ENCODE data around the gene TRAPPC3L. TPM values are rescaled to one million over a fixed set of nuclear protein-coding genes. Genes with fewer than 3 reads are reported as not detected.

The TRAPPC3L gene
- polyA plus RNA-seq, 1 of the 3 experiments (the other 2 are of a cell fraction): 0.03 TPM

DNA sequence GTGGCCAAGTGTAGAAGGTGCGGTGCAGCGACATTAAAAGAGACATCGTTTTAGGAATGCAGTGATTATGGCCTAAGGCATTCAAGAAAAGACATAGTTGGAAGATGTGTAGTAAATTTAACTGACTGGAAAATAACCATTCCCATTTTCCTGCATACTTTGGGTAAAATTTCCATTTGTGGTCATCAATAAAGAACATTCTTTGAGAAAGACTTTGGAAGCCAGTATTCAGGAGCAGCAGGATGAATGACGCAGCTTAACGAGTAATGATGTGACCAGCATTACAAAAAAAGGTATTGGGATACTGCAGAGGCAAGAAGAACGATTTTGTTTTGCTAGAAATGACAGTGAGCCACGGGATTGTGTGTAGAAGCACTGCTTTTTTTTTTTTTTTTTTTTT is 18.8 kb upstream of the TRAPPC3L start:
- H3K9me2 ChIP-seq: no peaks in the 10 kb centered on the region
- ChIA-PET CTCF (interaction anchor here (1.1 to 4.9 kb wide), 3 partner anchors 10 to 296 kb away, joined by 4 to 38 read pairs (median 20); no protein-coding TSS in a partner anchor), POLR2A (no interaction called here)
- H3K36me3 ChIP-seq (replicated peaks in 1 of 2; ENCODE audit: control insufficient read depth in 1 of 2, insufficient read depth in 2 of 2, low read length in 1 of 2): no peaks in the 10 kb centered on the region
- no peaks in the 10 kb centered on the region for H3K9me3 ChIP-seq
- H3K79me2 ChIP-seq (ENCODE audit: insufficient read depth): peaks cover 1% of the 10 kb centered on the region; the same call in 1 of the 2 replicates
- H3K27me3 ChIP-seq (ENCODE audit: insufficient read depth): no peaks in the 10 kb centered on the region
- H2AFZ ChIP-seq (ENCODE audit: low read depth): peak overlapping the region; percentile 17; the same call in 1 of the 2 replicates
- H3K4me1 ChIP-seq (ENCODE audit: control insufficient read depth in 1 of 2, insufficient read depth in 2 of 2, low read depth in 1 of 2, low read length in 1 of 2): peaks cover 0 to 2% of the 10 kb centered on the region in 2 experiments; a peak in 2 of 4 replicates
- no peak overlapping the region for H3K4me3 ChIP-seq (ENCODE audit: low read depth in 2 of 2, low read length in 1 of 2)
- no peak overlapping the region for H3K9ac ChIP-seq
- H4K20me1 ChIP-seq (ENCODE audit: insufficient read depth): no peaks in the 10 kb centered on the region
- WGBS (ENCODE audit: low lambda C conversion rate): 65% methylated on average over 7 of the region's 7 CpGs
- peaks cover 7% of the 10 kb centered on the region for H3F3A ChIP-seq (replicated peaks; ENCODE audit: insufficient read depth)
- TF ChIP-seq SMC3 (IDR thresholded peaks at IDR 0.05; ENCODE audit: low read depth, low read length) (no peak), MEF2A (IDR thresholded peaks at IDR 0.05; ENCODE audit: borderline replicate concordance, low read depth) (no peak), ELF1 (IDR thresholded peaks at IDR 0.05) (no peak), JUND (IDR thresholded peaks at IDR 0.05) (peak; percentile 7; the same call in 1 of the 2 replicates), TEAD4 (IDR thresholded peaks at IDR 0.05; ENCODE audit: borderline replicate concordance, insufficient read depth) (no peak), TCF12 (IDR thresholded peaks at IDR 0.05) (peak; percentile 26; the same call in 1 of the 2 replicates), TAF1 (IDR thresholded peaks at IDR 0.05; ENCODE audit: borderline replicate concordance, low read depth, low read length) (no peak)
- H3K27ac ChIP-seq (ENCODE audit: low read depth in 2 of 2, low read length in 1 of 2): no peak overlapping the region
- DNase-seq: no peak
- no peak overlapping the region for H3K4me2 ChIP-seq

DNA sequence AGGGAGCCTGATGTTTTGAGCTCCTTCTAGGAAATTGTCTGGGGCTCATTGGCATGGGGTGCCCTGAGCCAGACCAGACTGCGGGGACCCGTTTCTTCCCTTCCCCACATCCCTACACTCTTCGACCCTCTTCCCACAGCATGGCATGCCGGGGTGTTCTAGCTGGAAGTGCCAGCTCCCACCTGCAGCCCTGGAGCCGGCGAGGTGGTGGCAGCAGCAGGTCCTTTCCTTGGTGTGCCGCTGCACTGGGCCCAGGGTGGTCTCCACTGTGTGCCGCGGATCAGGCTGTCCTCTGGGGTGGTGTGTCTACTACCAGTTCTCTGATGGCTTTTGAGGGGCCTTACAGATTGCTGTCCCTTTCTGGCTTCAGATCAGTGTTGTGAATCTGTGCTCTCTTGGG is 18.3 kb upstream of the TRAPPC3L start:
- Histone ChIP-seq H3K36me3 (replicated peaks in 1 of 2; ENCODE audit: control insufficient read depth in 1 of 2, insufficient read depth in 2 of 2, low read length in 1 of 2) (no peaks in the 10 kb centered on the region), H2AFZ (ENCODE audit: low read depth) (peak overlapping the region; percentile 17; the same call in 1 of the 2 replicates)
- 90% methylated on average over 5 of the region's 9 CpGs for WGBS (ENCODE audit: low lambda C conversion rate)
- no peak for TF ChIP-seq YY1 (IDR thresholded peaks at IDR 0.05; ENCODE audit: low read depth)
- TF ChIP-seq RAD21 (IDR thresholded peaks at IDR 0.05; ENCODE audit: low read length): no peak
- no peak for TF ChIP-seq FOSL2 (IDR thresholded peaks at IDR 0.05; ENCODE audit: borderline replicate concordance, low read depth)
- no peak for TF ChIP-seq POLR2AphosphoS5 (IDR thresholded peaks at IDR 0.05; ENCODE audit: low read depth, low read length)
- TF ChIP-seq, protein P1, sequence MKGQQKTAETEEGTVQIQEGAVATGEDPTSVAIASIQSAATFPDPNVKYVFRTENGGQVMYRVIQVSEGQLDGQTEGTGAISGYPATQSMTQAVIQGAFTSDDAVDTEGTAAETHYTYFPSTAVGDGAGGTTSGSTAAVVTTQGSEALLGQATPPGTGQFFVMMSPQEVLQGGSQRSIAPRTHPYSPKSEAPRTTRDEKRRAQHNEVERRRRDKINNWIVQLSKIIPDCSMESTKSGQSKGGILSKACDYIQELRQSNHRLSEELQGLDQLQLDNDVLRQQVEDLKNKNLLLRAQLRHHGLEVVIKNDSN (IDR thresholded peaks at IDR 0.05; ENCODE audit: borderline replicate concordance, low read depth): no peak
- no peak for TF ChIP-seq FOXJ3 (CRISPR knock-in tag; IDR thresholded peaks at IDR 0.05)
- TF ChIP-seq FOXM1 (IDR thresholded peaks at IDR 0.05; ENCODE audit: low read depth): no peak
- TF ChIP-seq, protein P2, sequence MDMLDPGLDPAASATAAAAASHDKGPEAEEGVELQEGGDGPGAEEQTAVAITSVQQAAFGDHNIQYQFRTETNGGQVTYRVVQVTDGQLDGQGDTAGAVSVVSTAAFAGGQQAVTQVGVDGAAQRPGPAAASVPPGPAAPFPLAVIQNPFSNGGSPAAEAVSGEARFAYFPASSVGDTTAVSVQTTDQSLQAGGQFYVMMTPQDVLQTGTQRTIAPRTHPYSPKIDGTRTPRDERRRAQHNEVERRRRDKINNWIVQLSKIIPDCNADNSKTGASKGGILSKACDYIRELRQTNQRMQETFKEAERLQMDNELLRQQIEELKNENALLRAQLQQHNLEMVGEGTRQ (IDR thresholded peaks at IDR 0.05; ENCODE audit: borderline replicate concordance, low read depth, low read length): no peak
- TF ChIP-seq RXRA (IDR thresholded peaks at IDR 0.05; ENCODE audit: borderline replicate concordance, low read depth): no peak
- TF ChIP-seq, protein P3, sequence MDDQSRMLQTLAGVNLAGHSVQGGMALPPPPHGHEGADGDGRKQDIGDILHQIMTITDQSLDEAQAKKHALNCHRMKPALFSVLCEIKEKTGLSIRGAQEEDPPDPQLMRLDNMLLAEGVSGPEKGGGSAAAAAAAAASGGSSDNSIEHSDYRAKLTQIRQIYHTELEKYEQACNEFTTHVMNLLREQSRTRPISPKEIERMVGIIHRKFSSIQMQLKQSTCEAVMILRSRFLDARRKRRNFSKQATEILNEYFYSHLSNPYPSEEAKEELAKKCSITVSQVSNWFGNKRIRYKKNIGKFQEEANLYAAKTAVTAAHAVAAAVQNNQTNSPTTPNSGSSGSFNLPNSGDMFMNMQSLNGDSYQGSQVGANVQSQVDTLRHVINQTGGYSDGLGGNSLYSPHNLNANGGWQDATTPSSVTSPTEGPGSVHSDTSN (IDR thresholded peaks at IDR 0.05): no peak
- no peak for TF ChIP-seq EZH2phosphoT487 (IDR thresholded peaks at IDR 0.05; ENCODE audit: borderline replicate concordance, low read depth)
- no peak for TF ChIP-seq GATA2 (CRISPR knock-in tag; IDR thresholded peaks at IDR 0.05)
- no peak for TF ChIP-seq RFX5 (IDR thresholded peaks at IDR 0.05; ENCODE audit: low read length)
- TF ChIP-seq, protein P4, sequence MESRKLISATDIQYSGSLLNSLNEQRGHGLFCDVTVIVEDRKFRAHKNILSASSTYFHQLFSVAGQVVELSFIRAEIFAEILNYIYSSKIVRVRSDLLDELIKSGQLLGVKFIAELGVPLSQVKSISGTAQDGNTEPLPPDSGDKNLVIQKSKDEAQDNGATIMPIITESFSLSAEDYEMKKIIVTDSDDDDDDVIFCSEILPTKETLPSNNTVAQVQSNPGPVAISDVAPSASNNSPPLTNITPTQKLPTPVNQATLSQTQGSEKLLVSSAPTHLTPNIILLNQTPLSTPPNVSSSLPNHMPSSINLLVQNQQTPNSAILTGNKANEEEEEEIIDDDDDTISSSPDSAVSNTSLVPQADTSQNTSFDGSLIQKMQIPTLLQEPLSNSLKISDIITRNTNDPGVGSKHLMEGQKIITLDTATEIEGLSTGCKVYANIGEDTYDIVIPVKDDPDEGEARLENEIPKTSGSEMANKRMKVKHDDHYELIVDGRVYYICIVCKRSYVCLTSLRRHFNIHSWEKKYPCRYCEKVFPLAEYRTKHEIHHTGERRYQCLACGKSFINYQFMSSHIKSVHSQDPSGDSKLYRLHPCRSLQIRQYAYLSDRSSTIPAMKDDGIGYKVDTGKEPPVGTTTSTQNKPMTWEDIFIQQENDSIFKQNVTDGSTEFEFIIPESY (IDR thresholded peaks at IDR 0.05; ENCODE audit: borderline replicate concordance, low read depth): no peak
- TF ChIP-seq SMC3 (IDR thresholded peaks at IDR 0.05; ENCODE audit: low read depth, low read length): no peak
- TF ChIP-seq TAF1 (IDR thresholded peaks at IDR 0.05; ENCODE audit: borderline replicate concordance, low read depth, low read length): no peak
- no peak for TF ChIP-seq CHD2 (IDR thresholded peaks at IDR 0.05; ENCODE audit: low read length, partially characterized antibody)
- no peak for TF ChIP-seq MXI1 (IDR thresholded peaks at IDR 0.05; ENCODE audit: low read depth, low read length)

More for the DNA sequence above, 18.3 kb upstream of the TRAPPC3L start:
- ChIA-PET POLR2A (no interaction called here), CTCF (interaction anchor here (1.0 to 4.9 kb wide), 7 partner anchors 9 to 347 kb away, joined by 3 to 38 read pairs (median 7); partner anchors contain the start of gene CALHM5)
- H3K27me3 ChIP-seq (ENCODE audit: insufficient read depth): no peaks in the 10 kb centered on the region
- H3K9ac ChIP-seq: no peak overlapping the region
- DNase-seq: no peak
- no peaks in the 10 kb centered on the region for H4K20me1 ChIP-seq (ENCODE audit: insufficient read depth)
- no peak overlapping the region for H3K27ac ChIP-seq (ENCODE audit: low read depth in 2 of 2, low read length in 1 of 2)
- peaks cover 2 to 5% of the 10 kb centered on the region in 2 experiments; a peak in 3 of 4 replicates for H3K4me1 ChIP-seq (ENCODE audit: control insufficient read depth in 1 of 2, insufficient read depth in 2 of 2, low read depth in 1 of 2, low read length in 1 of 2)
- H3K9me2 ChIP-seq: no peaks in the 10 kb centered on the region
- H3K4me2 ChIP-seq: no peak overlapping the region
- H3F3A ChIP-seq (replicated peaks; ENCODE audit: insufficient read depth): peaks cover 6% of the 10 kb centered on the region
- H3K79me2 ChIP-seq (ENCODE audit: insufficient read depth): no peaks in the 10 kb centered on the region
- H3K4me3 ChIP-seq (ENCODE audit: low read depth in 2 of 2, low read length in 1 of 2): no peak overlapping the region
- H3K9me3 ChIP-seq: no peaks in the 10 kb centered on the region
